Measurements from ENCODE around the gene BLACAT1.
A peak's percentile ranks its signal among the peaks of the same experiment; 100 is the strongest.

The BLACAT1 gene

DNA sequence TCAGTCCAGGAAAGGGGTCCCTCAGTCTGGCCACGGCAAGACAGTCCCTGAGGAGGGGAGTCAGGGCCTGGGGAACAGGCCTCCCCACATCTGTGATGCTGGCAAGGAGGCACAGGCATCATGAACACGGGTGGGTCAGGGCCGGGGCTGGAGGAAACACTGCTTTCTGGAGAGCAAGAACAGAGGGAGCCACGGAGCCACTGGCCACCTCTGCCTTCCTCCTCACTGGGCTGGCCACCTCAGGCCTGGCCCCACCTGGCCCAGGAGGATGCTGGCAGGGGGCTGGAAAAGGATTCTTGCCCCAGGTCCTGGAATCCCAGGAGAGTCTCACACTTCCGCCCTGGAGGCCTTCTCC lies 15.7 kb downstream of the BLACAT1 start:
- Histone ChIP-seq H3K4me3 (replicated peaks; ENCODE audit: low read depth, low read length) (no peak overlapping the region), H3K27me3 (replicated peaks; ENCODE audit: control insufficient read depth, insufficient read depth, low read length) (no peaks in the 10 kb centered on the region), H3K36me3 (ENCODE audit: control insufficient read depth, insufficient read depth, low read length) (no peaks in the 10 kb centered on the region)
- no peak for DNase-seq (ENCODE audit: extremely low read depth, insufficient read length)
- TF ChIP-seq, protein P1, sequence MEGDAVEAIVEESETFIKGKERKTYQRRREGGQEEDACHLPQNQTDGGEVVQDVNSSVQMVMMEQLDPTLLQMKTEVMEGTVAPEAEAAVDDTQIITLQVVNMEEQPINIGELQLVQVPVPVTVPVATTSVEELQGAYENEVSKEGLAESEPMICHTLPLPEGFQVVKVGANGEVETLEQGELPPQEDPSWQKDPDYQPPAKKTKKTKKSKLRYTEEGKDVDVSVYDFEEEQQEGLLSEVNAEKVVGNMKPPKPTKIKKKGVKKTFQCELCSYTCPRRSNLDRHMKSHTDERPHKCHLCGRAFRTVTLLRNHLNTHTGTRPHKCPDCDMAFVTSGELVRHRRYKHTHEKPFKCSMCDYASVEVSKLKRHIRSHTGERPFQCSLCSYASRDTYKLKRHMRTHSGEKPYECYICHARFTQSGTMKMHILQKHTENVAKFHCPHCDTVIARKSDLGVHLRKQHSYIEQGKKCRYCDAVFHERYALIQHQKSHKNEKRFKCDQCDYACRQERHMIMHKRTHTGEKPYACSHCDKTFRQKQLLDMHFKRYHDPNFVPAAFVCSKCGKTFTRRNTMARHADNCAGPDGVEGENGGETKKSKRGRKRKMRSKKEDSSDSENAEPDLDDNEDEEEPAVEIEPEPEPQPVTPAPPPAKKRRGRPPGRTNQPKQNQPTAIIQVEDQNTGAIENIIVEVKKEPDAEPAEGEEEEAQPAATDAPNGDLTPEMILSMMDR (IDR thresholded peaks at IDR 0.05; ENCODE audit: insufficient read depth, low read length, poor library complexity, severe bottlenecking) = no peak

DNA sequence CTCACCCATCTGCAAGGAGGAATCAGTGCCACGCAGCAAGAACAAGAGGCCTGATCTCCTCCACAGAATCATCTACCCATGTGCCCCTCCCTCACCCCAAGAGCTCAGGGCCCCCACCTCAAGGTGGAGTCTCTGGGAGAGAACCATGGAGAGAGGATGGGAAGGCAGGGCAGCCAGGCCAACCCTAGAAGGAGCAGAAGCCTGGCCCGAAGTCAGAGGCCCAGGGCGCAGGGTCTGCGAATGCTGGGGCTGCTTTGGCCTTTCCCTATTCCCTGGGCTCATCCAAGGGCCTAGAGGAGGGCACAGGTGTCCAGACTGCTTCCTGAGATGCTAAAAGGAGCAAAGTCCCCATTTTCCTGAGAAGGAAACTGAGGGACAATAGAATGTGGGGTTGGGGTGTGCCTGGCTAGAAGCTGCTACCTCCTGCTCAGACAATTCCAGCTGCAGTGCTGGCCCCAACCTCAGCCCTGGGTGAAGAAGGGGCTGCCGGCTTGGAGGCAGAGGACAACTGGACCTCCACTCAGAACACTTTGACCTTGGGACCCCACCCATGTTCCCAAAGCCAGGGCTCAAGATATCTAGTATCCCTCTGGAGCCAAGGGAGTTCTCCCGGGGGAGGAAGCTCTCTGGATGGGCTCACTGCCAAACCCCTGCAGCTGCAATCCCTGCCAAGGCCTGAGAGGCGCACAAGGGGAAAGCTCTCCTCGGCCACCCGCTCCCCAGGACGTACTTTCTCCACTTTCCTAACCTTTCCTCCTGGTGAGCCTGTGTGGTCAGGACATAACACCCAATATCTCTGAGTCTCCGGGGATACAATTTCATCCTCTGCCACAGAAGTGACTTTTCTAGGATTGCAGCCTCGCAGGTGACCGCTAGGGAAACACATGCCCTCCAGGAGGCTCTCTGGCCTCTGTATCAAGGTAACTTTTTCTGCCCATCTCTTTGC lies 17.4 kb downstream of the BLACAT1 start:
- DNase-seq (ENCODE audit: extremely low read depth, insufficient read length) = no peak
- Histone ChIP-seq H3K27me3 (replicated peaks; ENCODE audit: control insufficient read depth, insufficient read depth, low read length) (no peaks in the 10 kb centered on the region; the same call in 1 of the 2 replicates), H3K4me3 (replicated peaks; ENCODE audit: low read depth, low read length) (no peak overlapping the region), H3K36me3 (ENCODE audit: control insufficient read depth, insufficient read depth, low read length) (no peaks in the 10 kb centered on the region)
- TF ChIP-seq, protein P1 (IDR thresholded peaks at IDR 0.05; ENCODE audit: insufficient read depth, low read length, poor library complexity, severe bottlenecking) = peak; percentile 11

DNA sequence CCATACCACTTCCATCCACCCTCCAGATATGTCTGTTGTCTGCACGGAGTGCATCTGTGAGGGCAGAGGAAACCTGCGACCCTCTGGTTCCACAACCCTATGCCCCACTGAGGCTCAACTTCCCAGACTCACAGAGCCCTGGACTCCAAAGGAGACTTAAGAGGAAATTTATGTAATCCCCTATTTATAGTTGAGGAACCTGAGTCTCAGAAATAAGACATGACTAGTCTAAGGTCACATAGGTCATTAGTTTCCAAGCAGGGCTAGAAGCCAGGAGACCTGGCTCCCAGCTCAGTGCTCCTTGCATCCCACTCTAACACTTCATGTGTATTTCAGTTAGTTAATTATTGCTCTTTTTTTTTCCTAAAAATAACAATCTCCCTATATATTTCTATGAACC lies 18.3 kb downstream of the BLACAT1 start:
- Histone ChIP-seq H3K36me3 (ENCODE audit: control insufficient read depth, insufficient read depth, low read length) (no peaks in the 10 kb centered on the region), H3K27me3 (replicated peaks; ENCODE audit: control insufficient read depth, insufficient read depth, low read length) (no peaks in the 10 kb centered on the region; the same call in 1 of the 2 replicates), H3K4me3 (replicated peaks; ENCODE audit: low read depth, low read length) (no peak overlapping the region)
- no peak for DNase-seq (ENCODE audit: extremely low read depth, insufficient read length)
- TF ChIP-seq, protein P1 (IDR thresholded peaks at IDR 0.05; ENCODE audit: insufficient read depth, low read length, poor library complexity, severe bottlenecking) = no peak

DNA sequence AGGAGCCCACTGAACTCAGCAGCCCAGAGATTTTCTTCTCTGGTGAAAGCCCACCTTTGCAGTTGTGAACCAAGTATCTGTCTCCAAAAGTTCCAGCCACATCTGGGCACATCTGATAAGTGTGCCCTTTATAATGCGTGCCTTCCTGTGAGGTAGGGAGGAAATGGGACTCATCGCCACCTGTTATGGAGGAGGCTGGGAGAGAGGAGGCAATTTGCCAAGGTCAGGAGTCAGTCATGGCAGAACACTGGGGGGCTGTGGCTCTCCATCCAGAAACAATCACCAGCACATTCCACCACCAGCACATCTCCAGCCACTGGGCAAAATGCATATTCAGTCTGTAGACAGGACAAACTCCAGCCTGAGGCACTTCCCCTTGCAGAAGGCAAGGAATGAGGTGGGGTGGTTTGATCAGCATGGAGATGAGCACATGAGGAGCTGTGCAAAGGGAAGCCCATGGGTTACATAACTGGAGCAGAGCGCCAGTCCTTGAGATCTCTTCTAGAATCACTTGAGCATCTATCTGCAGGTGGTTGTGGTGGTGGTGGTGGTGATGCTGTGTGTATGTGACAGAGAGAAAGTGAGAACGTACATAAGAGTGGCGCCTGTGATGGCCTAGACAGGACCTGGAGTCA lies 19.0 kb downstream of the BLACAT1 start:
- TF ChIP-seq, protein P1 (IDR thresholded peaks at IDR 0.05; ENCODE audit: insufficient read depth, low read length, poor library complexity, severe bottlenecking) = no peak
- DNase-seq (ENCODE audit: extremely low read depth, insufficient read length) = no peak
- H3K4me3 ChIP-seq (replicated peaks; ENCODE audit: low read depth, low read length) = no peak overlapping the region
- no peaks in the 10 kb centered on the region for H3K36me3 ChIP-seq (ENCODE audit: control insufficient read depth, insufficient read depth, low read length)
- H3K27me3 ChIP-seq (replicated peaks; ENCODE audit: control insufficient read depth, insufficient read depth, low read length) = peaks cover 1% of the 10 kb centered on the region; the same call in 1 of the 2 replicates

DNA sequence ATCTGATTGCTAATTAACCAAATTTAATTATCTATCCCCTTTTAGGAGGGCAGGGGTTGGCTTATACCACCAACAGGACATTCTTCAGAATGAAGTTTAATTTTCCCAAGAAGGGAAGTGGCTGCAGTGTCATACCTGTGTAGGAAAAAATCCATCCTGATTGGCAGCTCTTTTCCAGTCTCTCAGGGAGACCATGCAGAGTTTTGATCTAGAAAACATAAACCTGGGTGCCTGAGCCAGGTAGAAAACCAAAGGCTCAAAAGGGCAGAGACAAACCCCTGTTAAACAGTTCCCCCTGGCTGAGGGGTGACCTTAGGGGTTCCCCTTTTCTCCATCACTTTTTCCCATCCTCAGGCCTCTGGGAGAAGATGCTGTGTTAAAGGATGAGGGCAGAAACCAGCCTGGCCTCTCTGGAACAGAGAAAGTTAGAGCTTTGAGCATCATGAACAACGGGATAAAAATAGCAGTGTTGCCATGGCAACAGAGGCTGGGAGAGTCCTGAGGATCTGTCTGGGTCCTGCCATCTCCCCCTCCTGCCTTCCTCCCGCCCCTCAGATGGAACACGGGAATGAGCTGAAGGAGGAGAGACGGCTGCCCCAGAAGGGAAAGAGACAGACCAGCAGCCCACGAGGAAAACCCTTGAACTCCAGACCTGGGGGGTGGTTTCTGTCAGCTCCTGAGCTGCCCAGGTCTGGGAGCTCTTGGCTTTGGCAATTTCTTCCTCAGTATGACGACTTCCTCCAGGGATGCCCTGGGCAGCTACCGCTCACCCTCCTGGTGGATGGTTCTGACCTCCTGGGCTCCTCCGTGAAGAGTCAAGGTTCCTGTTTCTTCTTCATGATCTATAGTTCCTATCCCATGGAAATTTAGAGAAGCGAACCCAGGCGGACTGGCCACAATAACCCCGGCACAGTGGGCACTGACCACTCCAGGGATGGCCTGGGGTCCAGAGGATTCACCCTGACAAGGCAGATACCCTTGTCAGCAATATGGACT lies 20.0 kb downstream of the BLACAT1 start:
- Histone ChIP-seq H3K36me3 (ENCODE audit: control insufficient read depth, insufficient read depth, low read length) (no peaks in the 10 kb centered on the region), H3K4me3 (replicated peaks; ENCODE audit: low read depth, low read length) (no peak overlapping the region), H3K27me3 (replicated peaks; ENCODE audit: control insufficient read depth, insufficient read depth, low read length) (peaks cover 1% of the 10 kb centered on the region; the same call in 1 of the 2 replicates)
- DNase-seq (ENCODE audit: extremely low read depth, insufficient read length) = no peak
- TF ChIP-seq, protein P1 (IDR thresholded peaks at IDR 0.05; ENCODE audit: insufficient read depth, low read length, poor library complexity, severe bottlenecking) = no peak

All from GM06990 (cell line).